Epithelial cell of esophagus (primary cell): ENCODE results near the gene ITPR1.
A peak's percentile ranks its signal among the peaks of the same experiment; 100 is the strongest.

Experiments used
- DNase-seq: peaks from one replicate; pipeline ENCODE4 v3.0.0; 2010; ENCODE audit warnings: low read depth
- H3K4me3 ChIP-seq: 2 replicates; pipeline ENCODE4 v1.5.1; 2011; ENCODE audit warnings: mild to moderate bottlenecking, low read length, control low read depth
- CTCF ChIP-seq: IDR thresholded peaks from 2 replicates; pipeline ENCODE4 v1.5.1; 2011; ENCODE audit warnings: low read depth, mild to moderate bottlenecking, low read length, control low read depth, inconsistent platforms; ENCODE audit not compliant: insufficient read depth; ENCODE audit errors: missing control alignments

ITPR1 gene

GRCh38 chr3:4471907-4472306 lies 21.2 kb upstream of the ITPR1 start:
- TF ChIP-seq CTCF = no peak
- DNase-seq = no peak
- no peak overlapping the region for H3K4me3 ChIP-seq

GRCh38 chr3:4472312-4472711 lies 20.8 kb upstream of the ITPR1 start:
- H3K4me3 ChIP-seq = no peak overlapping the region
- no peak for DNase-seq
- no peak for TF ChIP-seq CTCF

GRCh38 chr3:4472766-4473165 lies 20.4 kb upstream of the ITPR1 start:
- peak; percentile 6 for DNase-seq
- no peak for TF ChIP-seq CTCF
- H3K4me3 ChIP-seq = no peak overlapping the region

- peak; percentile 58 for DNase-seq
- no peak overlapping the region for H3K4me3 ChIP-seq
- TF ChIP-seq CTCF = no peak
These were observed 18.3 kb upstream of the ITPR1 start for GRCh38 chr3:4474683-4475490.

GRCh38 chr3:4475804-4476203 lies 17.3 kb upstream of the ITPR1 start:
- no peak overlapping the region for H3K4me3 ChIP-seq
- no peak for DNase-seq
- TF ChIP-seq CTCF = no peak

GRCh38 chr3:4476496-4476895 lies 16.7 kb upstream of the ITPR1 start:
- no peak for TF ChIP-seq CTCF
- H3K4me3 ChIP-seq = no peak overlapping the region
- DNase-seq = no peak

GRCh38 chr3:4478261-4478660 lies 14.9 kb upstream of the ITPR1 start:
- H3K4me3 ChIP-seq = no peak overlapping the region
- no peak for TF ChIP-seq CTCF
- no peak for DNase-seq
